HG03457 (cell line): ENCODE results near the gene PYGB.

Experiments
- ATAC-seq: cut with Tn5 transposase; IDR thresholded peaks from one replicate; pipeline ENCODE4 v1.9.1; 2021; ENCODE audit warnings: moderate number of reproducible peaks; ENCODE audit not compliant: unreplicated experiment

The PYGB gene

DNA sequence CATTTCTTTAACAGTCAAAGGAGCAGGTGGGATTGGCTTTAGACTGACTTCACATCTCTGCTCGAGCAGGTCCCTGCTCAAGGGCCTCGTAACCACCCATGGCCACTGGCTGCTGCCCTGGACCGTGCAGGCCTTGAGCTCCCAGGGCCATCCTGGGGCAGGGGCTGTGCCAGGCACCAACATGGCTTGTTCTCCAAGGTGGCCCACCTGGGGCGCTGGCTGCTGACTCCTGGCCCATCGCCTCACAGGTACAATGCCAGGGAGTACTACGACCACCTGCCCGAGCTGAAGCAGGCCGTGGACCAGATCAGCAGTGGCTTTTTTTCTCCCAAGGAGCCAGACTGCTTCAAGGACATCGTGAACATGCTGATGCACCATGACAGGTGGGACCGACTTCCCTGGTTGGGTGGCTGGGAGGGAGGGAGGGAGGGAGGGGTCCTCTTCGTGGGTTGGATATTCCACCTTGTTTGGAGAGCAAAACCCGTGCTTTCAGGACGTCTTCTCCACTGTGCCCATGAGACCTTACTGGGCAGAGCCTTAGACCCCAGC, 46.1 kb downstream of the PYGB start:
- ATAC-seq, result no peak

DNA sequence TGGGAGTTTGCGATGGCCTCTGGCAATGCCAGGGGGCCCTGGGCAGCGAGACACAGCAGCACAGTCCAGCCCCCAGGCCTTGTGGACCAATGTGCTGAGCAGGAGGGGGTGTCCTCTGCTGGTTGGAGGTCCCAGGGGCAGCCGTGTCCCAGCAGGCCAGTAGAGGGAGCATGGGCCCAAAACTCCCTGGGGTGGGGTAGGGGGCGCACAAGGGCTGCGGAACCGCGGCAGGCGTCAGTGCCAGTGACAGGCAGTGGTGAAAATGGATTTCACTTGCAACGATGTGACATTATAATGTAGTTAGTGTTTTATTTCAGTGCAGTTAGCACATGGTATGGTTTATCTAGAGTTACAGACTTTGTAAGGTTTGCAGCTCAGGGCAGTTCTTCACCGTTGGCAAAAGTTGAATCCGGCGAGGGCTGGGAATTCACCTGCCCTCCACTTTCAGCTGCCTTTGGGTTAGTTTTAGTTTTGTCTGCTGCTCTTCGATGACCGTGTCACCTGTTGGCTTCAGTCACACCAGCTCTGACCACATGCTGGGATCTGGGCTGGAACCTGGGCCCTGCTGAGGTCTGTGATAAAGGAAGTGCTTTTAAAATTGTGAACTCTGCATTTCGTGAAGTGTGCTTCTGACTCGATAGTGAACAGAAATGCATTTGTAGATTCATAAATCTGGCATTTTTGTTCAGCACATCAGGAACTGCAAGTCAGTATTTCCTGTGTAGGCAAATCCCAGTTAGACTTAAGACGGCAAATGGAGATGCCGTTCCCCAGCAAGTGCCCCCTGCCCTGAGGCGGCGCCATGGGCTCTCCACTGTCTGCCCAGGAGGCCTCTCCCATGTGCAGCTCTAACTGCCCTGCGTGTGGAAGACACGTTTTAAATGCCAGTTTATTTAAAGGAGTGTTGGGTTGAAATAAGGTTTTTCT, 46.8 kb downstream of the PYGB start:
- ATAC-seq, result no peak

DNA sequence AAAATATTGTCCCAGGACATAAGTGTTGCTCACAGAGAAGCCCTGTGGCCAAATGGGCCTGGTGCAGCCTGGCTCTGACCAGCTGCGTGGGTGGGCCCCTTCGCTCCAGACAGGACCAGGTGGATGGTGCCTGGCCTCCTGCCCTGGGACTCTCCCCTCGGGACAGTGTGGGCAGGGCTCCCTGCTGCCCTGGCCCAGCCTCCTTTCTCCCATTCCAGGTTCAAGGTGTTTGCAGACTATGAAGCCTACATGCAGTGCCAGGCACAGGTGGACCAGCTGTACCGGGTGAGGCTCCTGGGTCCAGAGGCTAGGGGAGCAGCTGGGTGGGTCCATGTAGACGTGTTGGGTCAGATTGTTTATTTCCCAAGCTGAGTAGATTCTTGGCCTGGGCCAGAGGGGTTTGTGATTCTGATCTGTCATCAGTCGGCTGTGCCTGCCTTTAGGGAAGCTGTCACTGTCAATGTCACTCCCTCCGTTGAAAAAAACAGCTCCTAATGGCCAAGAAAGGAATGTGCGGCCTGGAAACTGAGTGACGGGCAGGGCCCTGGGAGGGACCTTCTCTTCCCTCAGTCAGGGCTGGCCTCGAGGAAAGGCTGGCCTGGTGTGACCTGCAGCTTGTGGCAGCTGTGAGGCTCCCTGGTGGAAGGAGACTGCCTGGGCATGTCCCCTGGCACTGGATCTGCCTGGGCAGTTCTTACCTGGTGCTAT, 47.7 kb downstream of the PYGB start:
- no peak for ATAC-seq

DNA sequence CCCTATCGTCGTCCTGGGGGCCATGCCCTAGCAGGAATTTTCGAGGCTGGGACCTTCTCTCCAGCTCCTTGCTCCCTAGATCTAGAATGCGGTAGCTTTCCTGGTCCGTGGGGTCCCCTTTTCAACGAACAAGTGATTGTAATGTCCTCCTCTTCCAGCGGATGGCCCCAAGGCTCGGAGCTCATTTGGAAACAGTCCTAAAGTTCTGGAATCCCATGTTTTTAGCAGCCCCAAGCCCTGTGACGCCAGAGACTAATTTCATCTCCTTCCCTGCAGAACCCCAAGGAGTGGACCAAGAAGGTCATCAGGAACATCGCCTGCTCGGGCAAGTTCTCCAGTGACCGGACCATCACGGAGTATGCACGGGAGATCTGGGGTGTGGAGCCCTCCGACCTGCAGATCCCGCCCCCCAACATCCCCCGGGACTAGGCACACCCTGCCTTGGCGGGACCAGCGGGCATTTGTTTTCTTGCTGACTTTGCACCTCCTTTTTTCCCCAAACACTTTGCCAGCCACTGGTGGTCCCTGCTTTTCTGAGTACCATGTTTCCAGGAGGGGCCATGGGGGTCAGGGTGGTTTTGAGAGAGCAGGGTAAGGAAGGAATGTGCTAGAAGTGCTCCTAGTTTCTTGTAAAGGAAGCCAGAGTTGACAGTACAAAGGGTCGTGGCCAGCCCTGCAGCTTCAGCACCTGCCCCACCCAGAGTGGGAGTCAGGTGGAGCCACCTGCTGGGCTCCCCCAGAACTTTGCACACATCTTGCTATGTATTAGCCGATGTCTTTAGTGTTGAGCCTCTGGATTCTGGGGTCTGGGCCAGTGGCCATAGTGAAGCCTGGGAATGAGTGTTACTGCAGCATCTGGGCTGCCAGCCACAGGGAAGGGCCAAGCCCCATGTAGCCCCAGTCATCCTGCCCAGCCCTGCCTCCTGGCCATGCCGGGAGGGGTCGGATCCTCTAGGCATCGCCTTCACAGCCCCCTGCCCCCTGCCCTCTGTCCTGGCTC, 48.5 kb downstream of the PYGB start:
- ATAC-seq, result no peak

DNA sequence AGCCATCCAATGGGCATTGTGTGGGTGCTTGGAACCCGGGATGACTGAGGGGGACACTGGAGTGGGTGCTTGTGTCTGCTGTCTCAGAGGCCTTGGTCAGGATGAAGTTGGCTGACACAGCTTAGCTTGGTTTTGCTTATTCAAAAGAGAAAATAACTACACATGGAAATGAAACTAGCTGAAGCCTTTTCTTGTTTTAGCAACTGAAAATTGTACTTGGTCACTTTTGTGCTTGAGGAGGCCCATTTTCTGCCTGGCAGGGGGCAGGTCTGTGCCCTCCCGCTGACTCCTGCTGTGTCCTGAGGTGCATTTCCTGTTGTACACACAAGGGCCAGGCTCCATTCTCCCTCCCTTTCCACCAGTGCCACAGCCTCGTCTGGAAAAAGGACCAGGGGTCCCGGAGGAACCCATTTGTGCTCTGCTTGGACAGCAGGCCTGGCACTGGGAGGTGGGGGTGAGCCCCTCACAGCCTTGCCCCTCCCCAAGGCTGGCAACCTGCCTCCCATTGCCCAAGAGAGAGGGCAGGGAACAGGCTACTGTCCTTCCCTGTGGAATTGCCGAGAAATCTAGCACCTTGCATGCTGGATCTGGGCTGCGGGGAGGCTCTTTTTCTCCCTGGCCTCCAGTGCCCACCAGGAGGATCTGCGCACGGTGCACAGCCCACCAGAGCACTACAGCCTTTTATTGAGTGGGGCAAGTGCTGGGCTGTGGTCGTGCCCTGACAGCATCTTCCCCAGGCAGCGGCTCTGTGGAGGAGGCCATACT, 49.4 kb downstream of the PYGB start:
- ATAC-seq, result no peak

DNA sequence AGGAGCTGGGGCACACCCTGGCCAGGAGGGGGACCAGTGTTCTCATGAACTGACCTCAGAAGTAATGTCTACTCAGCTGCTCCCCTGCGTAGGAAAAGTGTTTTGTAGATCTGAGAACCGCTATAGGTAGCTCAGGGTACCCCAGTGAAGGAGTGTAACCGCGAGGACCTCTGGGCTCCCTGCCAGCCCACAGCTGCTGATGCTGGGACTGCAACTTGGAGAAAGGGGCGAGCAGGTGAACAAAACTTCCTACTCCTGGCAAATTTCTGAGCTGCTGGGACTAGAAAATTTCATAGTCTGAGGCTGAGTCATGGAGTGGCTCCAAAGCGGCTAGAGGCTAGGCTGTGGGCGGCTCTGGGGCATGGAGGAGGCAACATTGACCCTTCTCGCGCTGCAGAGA, 51.9 kb downstream of the PYGB start:
- ATAC-seq, result no peak

DNA sequence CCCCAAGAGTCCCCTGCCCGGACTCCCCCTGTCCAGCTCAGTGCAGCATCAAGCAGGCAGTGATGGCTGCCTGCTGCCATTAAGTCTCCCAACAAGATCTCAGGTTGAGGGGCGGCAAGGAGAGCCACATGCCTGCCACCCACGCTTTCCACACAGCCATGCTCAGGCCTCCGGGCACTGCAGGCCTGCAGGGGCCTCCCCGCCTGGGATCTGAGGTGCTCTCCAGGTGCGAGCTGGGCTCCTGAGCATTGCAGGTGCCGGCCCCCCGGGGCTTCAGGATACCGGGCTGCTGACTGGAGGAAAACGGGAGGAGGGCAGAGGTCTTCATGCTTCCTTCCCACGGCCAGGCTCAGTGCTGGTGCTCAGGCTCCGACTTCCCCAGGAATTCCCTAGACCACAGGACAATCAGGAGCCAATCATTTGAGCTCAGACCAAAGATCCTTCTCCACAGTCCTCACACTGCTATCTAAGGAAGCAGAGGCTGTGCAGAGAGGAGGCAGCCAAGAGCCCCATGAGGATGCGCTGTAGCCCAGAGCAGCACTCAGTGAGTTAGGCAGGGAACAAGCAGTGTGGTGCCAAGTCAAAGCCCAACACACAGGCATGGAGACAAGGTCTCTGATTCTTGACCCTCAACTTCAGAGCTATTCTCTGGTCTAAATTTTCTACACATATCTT, 52.7 kb downstream of the PYGB start:
- ATAC-seq, result no peak

DNA sequence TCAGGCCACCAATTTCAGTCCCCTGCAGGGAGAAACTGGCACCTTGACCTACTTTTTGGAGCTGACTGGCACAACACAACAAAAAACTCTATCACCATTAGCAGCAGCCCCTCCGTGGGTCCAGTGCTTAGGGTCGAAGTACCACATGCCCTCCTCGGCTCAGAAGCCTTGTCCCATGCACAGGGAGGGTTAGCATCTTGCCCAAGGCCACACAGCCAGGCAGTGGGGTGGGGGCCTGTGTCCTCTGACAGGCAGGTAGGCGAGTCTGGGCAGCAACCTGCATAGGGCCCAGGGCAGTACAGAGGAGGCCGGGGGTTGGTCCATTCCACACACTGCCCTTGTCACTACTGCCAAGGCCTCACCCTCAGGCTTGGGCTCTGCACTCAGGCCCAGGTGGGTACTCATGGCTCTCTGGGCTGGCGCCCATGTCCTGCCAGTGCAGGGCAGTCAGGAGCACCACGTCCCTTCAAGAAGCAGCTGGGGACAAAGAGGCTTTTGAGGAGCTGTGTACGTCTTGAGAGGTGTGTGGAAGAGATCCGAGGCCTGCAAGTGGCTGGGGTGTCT, 53.6 kb downstream of the PYGB start:
- ATAC-seq, result no peak

DNA sequence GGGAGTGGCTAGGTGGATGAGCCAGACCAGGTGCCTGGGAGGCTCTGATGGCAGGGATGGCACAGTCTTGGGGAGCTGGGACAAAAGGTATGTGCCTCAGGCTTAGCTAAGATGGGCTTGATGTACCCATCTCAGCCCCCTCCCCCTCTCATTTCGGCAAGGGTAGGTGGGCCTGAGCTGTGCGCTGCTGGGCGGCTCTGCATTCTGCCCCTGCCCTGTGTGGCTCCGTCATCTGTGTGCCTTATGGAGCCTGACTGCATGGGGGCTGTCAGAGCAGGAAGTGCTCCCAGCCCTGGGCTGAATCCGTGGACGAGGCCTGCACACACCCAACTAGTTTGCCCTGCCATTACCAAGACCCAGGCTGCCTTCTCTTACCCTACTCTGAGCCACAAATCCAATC, 54.7 kb downstream of the PYGB start:
- ATAC-seq, result no peak

DNA sequence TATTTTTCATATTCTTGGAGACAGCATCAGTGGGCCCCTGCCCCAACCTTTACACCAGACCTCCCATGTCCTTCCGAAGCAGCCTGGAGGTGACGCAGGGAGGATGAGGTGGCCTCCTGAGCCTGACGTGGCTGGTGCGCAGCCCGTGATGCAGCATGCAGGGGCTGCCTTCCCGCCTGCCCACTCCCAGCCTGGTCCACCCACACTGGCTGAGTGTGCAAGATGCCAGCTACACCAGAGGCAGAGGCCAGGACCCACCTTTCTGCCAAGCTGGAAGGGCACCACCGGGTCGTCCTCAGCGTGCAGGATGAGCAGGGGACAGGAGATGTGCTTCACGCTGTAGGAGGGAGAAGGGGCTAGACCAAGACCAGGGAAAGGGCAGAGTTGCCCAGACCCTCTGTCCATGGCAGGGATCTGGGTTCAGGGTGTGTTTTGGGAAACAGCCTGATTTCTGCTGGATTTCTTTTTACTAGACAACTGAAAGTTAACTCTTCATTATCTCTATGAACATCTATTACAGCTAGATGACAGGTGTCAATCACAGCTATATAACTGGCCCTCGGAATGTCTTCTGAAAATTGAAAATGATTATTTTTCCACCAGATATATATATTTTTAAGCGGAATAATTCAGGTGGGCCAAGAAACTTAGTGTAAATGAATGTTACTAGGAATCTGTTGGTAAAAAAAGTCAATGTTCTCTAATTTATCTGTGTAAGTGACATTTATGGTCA, 55.6 kb downstream of the PYGB start:
- no peak for ATAC-seq

DNA sequence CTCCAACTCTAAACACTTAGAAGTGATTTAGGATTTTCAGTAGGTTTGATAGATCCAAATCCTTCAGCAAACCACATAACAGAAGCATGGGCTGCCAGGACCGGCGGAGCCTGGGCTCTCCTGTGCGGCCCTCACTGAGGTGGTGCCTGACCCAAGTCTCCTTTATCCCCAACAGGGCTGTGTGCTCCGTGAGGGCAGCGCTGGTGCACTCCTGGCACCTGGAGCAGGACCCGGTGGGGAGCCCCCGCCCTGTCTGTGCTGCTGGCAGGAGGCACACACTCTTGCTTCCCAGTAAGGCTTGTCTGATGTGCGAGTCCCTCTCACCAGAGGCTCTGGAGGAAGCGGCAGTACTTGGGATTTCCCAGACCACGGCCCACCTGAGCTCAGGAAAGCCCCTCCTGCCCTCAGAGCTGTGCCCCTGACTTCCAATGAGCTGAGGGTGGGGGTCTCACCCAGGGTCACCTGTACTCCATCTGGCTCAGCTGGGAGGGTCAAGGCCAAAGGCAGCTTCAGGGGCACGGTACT, 56.2 kb downstream of the PYGB start:
- ATAC-seq, result no peak

DNA sequence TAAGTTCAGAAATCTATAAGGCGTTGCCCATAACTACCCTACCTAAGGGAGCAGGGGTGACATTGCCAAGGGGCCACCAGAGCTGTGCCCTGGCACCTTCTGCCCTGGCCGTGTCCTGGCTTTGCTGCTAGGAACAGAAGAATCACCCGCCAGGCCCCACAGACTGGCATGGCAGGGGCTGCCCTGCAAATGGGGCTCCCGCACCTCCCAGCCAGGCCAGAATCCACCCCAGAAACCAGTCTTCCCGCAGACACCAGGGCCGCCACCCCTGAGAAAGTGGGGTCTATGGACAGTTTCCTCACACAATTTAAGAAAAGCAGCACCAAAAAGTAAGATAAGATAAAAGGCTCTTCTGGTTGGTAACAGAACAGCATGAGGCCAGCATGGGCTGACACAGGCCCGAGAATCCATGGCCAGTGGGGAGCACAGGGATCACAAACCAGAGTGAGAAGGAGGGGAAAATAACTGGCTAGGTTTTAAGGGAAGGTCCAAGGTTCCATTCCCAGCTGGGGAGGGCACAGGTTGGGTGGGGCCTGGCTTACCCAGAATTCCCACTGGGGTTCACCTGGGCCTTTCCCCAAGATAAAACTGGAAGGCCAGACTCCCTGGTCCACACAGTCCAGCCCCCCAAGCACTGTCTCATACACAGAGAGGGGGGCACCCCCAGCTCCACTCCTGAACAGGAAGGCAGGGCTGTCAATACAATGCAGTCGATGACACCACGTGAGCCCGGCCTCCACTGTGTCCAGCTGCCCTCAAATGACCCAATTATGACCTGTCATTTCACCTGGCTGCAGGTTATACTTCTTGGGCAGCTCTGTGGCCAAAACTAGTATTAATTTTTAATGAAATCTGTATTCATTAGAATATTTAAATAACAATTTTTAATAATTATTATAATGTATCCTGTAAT, 59.4 kb downstream of the PYGB start:
- no peak for ATAC-seq

DNA sequence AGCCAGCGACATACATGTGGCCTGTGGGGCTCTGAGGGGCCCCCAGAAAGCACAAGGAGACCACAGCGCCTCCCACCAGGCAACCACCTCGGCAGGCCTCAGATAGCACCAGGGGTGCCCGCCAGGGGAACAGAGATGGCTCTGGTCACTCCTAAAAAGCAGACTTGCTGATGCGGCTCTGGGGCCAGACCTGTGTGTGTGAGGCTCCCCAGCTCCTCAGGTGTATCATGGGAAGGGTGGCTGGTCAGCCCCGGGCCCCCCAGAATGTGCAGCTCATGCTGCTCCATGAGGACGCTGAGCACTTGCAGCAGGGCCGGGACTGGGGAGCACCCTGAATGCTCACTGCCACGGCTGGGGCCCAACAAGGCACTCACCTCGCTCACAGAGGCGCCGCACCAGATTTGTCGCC, 60.2 kb downstream of the PYGB start:
- no peak for ATAC-seq

DNA sequence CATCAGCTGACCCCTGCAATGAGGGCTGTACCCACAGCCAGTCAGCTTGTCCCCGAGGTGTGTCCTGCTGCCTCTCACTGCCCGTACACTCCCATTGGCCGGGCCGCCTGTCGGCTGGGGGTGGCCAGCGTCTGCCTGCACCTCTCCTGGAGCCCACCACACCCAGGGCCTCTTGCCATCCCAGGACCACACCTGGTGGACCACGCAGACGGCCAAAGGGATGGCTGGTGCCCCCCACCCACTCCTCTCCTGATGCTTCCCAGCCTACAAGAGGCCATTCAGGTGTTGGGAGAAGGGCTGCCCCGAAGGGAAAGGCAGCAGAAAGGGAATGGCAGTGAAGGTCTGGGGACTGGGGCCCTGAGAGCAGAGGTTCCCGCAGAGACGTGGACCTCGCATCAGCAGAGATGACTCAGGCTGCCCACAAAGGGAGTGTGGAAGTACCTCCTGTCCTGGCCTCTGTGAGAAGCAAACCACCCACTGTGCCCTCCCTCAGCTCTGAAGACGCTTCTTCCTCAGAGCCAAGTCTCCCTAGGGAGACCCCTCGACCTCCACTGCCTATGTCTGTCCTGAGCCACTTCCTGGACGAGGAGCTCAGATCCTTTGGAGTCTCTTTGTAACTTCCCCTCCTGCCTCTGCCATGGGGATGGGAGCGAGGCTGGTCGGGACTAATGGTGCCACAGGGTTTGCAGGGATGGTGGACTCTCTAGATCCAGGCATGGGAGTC, 60.9 kb downstream of the PYGB start:
- no peak for ATAC-seq

DNA sequence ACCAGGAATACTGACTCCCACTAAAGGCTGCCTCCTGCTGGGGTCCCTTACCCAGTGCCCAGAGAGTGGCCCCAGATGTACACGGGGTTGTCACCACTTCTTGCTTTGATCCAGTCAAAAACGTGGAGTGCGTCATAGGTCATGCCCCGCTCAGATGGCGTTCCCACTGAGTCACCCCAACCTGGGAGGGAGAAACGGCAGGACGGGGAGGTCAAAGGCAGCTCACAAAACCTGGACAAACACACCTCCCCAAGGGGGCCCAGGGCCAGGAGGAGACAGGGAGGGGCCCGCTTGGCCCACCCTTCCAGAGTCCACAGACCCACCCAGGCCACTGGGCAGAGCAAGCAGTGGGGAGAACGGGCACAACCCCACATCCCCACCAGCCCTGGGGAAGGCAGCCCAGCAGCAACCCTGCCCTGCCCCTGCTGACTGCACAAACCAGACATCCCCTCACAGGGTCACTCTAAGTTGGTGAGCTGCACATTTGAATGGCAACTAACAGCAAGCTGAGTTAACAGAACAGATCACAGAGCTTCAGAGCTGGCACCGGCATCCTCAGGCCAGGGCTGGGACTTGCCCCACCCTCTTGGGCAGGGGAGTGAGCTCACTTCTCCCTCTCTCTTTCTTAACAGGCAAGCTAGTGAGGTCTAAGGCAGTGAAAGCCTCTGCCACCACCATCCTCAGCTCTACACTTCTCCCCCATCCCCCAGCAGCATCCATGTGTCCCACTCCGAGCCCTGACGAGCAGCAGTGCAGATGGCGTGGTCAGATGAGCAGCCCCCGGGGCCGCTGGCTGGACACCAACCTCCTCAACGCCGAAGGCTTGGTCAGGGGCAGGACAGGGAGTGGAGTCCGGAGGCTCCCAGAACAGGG, 61.7 kb downstream of the PYGB start:
- ATAC-seq, result no peak
